ENCODE measurements around the gene TMEM254.

GRCh38 chr10:80137920-80138319 lies 59.5 kb downstream of the TMEM254 start:
- no peak for TF ChIP-seq POLR2AphosphoS5 (IDR thresholded peaks at IDR 0.05)
- no peak for TF ChIP-seq CTCF (IDR thresholded peaks at IDR 0.05 in 8 of 11, conservative IDR thresholded peaks at IDR 0.05 in 3 of 11)
- TF ChIP-seq POLR2A (IDR thresholded peaks at IDR 0.05), result no peak
